NOMO-1 (cell line): ENCODE results near the gene CXCL17.

Experiments used
- DNase-seq, 2 experiments: peaks; one replicate each; lab custom pipeline; 2025; ENCODE audit not compliant: unreplicated experiment in 2 of 2; lab: John Stamatoyannopoulos, UW

CXCL17 gene

DNA sequence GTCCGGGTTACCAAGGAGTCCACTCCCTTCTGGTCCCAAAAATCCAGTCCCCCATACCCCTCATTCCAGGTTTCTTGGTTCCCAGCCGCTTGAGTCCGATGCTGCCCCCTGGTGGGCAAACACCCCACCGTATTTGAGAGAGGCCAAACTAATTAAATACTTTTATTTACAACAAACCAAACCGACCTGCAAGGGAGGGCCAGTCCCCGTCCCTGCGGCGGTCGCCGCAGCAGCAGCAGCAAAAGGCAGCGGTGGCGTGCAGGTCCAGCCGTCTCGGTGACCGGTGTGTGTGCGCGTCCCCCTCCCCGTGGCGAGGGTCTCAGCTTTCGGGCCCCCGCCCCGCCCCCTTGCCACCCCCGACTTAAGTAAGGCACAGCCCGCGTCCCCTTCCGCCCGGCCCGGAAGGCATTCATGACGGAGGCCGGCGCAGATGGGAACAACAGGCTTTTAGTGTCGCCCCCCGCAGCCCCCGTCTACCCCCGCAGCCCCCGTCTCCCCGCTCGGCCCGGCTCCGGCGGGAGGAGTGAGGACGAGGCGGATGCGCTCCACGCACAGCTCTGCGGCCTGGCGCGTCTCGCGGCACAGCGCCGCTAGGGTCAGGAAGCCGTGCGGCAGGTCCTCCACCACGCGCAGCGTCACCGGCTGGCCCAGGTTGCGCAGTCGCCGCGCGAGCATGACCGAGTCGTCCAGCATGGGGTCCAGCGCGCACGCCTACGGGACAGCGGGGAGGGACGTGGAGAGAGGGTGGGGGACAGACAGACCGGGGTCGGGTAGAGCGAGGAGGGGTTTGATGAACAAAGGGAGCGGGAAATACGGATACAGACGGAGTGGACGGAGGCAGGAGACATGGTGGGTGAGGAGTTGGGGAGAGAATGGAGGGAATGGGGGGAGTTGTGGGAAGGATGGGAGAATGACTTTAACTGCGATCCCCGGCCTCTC lies 41.1 kb downstream of the CXCL17 start:
- DNase-seq, result peak; percentile 39 to 43

- no peak for DNase-seq
Observed at GRCh38 chr19:42400404-42400803, 42.3 kb downstream of the CXCL17 start.

DNA sequence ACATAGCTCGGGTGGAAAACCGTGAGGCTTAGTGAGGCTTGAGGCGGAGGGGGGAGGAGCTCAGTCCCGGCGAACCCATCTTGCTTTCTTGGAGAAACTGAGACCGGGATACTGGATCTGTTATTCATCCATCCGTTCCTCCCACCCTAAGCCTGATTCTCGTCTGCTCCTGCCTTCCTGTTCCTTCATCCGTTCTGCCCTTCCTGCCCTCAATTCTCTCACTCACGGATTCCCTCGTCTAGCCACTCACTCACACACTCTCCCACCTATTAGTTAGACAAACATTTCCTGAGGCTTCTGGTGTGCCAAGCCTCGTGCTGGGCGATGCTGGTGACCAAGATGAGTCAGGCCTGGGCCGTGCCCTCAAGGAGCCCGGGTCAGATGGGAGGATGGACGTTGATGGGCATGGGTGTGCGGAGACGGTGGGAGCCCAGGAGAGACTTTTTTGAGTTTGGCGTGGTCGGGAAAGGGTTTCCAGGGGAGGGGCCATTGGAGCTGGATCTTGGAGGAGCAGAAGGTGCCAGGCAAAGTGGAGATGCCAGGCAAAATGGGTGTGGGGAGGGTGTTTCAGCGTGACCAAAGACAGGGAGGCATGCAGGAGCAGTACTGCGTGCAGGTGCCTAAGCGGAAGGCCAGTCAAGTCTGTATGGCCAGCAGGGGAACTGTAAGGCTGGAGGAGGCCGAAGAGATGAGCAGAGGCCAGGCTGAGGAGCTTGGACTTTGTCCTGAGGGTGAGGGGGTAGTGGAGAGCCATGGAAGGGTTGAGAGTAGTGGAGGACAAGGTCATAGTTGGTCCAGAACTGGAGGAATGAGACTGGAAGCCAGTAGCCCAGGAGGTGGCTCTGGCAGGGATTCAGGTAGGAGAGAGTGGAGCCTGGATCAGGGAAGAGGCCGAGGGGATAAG lies 45.2 kb downstream of the CXCL17 start:
- peak in 1 of 2 experiments; percentile 47 for DNase-seq

- DNase-seq, result peak; percentile 96 to 98
Observed at GRCh38 chr19:42396381-42397262, 46.1 kb downstream of the CXCL17 start.

DNA sequence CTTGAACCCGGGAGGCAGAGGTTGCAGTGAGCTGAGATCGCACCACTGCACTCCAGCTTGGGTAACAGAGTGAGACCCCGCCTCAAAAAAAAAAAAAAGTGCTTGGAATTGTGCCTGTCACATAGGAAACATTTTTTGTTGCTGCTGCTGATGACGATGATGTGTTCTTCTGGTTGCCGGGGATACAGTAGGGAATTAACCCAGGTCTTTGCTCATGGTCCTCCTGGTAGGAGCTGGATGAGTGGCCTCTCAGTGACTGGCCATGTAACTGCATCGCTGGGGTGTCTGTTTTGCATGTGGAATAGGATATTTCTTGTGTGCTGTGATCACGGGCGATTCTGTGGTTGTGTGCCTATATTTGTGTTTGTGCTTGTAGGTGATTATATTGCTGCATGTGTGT lies 48.0 kb downstream of the CXCL17 start:
- no peak for DNase-seq

DNA sequence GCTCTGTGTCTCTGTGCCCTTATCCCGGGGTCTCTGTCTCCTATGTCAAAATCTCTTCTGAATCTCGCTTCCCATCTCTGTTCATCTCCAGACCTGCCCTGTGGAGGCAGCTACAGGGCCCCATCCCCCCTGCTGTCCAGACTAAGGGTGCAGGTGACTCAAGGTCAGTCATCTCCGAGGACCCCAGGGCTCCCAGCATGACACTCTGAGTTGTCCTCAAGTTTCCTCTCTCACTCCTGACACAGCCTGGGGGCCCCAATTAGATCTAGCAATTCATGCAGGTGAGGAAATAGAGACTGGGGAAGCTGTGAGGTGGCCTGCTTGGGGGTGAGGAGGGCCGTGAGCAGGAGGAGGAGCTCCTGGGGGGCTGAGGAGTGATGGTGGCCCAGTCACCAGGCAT lies 50.6 kb downstream of the CXCL17 start:
- no peak for DNase-seq

GRCh38 chr19:42389899-42390298 lies 52.8 kb downstream of the CXCL17 start, which contains the start of gene CNFN:
Gene CNFN, minus strand, starts transcription at chr19:42390297. Its CDS starts 1,260 bp downstream, at chr19:42389037.
- DNase-seq, result no peak

DNA sequence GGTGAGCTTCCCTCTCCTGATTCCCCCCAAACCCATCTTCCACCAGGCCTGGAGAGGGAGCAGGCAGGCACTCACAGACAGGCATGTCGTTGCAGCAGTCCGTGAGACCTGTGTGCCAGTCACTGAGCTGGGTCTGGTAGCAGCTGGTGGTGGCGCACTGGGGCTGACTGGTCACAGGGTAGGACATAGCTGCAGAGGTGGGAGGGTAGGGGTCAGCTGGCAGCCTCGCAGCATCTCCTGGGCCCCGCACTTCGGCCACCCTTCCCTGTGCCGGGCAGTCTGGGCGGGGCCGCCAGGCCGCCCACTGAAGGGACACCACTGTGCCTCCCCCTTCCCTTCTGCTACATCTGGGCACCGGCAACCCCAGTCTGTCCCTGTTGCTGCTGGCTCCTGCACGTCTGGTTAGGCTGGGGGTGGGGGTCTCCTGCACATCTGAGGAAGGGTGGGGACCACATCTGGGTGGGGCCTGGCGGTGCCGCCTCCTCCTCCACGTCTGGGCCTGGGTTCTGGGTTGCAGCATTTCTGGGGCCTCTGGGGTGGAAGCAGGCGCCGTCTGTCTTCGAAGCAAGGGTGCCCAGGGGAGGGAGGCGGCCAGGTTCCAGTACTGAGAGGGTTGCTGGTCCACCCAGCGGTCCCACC lies 53.8 kb downstream of the CXCL17 start:
- DNase-seq, result no peak

DNA sequence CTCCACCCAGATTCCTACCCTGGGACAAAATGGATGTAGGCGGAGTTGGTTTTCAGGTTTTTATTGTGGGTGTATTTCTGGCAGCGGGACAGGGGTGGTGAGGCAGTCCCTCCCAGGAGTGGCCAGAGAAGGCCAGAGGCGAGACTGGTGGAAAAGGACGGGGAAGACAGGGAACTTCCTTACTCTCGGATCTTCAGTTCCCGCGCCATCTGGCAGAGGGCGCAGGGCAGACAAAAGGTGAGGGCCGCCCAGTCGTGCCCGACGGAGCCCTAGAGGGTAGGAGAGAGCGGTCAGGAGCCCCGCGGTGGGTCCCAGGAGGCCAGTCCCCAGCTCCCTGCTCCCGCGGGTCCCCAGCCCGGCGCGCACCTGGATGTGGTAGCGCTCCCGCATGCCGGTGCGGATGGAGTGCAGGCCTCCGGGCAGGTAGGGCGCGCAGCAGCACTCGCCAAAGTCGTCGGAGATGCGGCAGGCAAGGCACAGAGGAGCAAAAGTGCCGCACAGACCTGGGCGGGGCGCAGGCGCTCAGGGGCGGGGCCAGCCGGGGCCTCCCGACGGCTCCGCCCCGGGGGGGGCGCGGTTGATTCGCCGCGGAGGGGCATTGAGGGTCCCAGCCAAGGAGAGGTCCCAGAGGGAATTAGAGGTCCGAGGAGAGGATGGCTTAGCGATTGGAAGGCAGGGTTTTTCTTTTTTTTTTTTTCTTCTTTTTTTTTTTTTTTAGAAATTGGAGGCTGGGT lies 55.6 kb downstream of the CXCL17 start:
- DNase-seq, result peak; percentile 65 to 76

DNA sequence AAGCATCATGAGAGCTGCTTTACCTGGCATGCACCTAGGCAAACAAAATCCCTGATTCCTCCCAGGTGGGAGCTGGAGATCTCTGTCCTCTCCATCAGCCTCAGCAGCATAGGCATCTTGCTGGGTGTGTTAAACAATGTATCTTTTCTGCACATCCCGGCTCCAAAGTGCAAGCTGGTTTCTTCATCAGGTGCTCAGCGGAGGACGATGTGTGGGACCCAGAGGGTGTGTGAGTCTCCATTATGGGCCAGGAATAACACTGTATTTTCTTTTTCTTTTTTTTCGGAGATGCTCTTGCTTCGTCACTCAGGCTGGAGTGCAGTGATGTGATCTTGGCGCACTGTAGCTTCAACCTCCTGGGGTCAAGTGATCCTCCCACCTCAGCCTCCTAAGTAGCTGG lies 62.6 kb downstream of the CXCL17 start:
- no peak for DNase-seq
